NCI-H1436 treated with DMSO at 0.1 percent for 48 hours (cell line): ENCODE results near the gene ZNF789.
"Not testable (repeated sequence)": the region's sequence is repeated elsewhere in the genome, so short reads cannot be mapped to it uniquely, and the experiment has no call there.

Experiments used
- DNase-seq: peaks from one replicate; lab custom pipeline; 2025; lab: John Stamatoyannopoulos, UW

Gene ZNF789

GRCh38 chr7:99472561-99473314 is at the start of gene ZNF789:
Gene ZNF789 (plus strand): TSS chr7:99472890. CDS start chr7:99476457, 3,567 bp downstream.
- peak; percentile 88 for DNase-seq

- DNase-seq: no peak
Measured at GRCh38 chr7:99424932-99425730, 47.6 kb upstream of the ZNF789 start.

- no peak for DNase-seq
Measured at GRCh38 chr7:99428972-99429566, 43.6 kb upstream of the ZNF789 start.

GRCh38 chr7:99429756-99430155 is 42.9 kb upstream of the ZNF789 start:
- no peak for DNase-seq

- DNase-seq: not testable (repeated sequence)
Measured at GRCh38 chr7:99431756-99432540, 40.7 kb upstream of the ZNF789 start.

GRCh38 chr7:99433158-99433557 is 39.5 kb upstream of the ZNF789 start:
- DNase-seq: no peak

GRCh38 chr7:99437946-99438572 is 34.6 kb upstream of the ZNF789 start:
- DNase-seq: no peak

- DNase-seq: peak; percentile 49
Measured at GRCh38 chr7:99438573-99439480, 33.9 kb upstream of the ZNF789 start, which contains the start of the genes CPSF4 and PTCD1. Gene CPSF4 (plus strand): TSS chr7:99438943. CDS start chr7:99439083, 140 bp downstream. Gene PTCD1 (minus strand): TSS chr7:99438798. CDS start chr7:99435242, 3,556 bp downstream.

GRCh38 chr7:99440195-99440594 is 32.5 kb upstream of the ZNF789 start:
- DNase-seq: no peak

- DNase-seq: no peak
Measured at GRCh38 chr7:99446096-99446495, 26.6 kb upstream of the ZNF789 start.

GRCh38 chr7:99447943-99448342 is 24.7 kb upstream of the ZNF789 start:
- no peak for DNase-seq

- DNase-seq: no peak
Measured at GRCh38 chr7:99448855-99449254, 23.8 kb upstream of the ZNF789 start.

- no peak for DNase-seq
Measured at GRCh38 chr7:99449326-99449725, 23.4 kb upstream of the ZNF789 start.

- DNase-seq: no peak
Measured at GRCh38 chr7:99451936-99452335, 20.8 kb upstream of the ZNF789 start.

- no peak for DNase-seq
Measured at GRCh38 chr7:99452541-99452940, 20.1 kb upstream of the ZNF789 start.

- no peak for DNase-seq
Measured at GRCh38 chr7:99453105-99453504, 19.6 kb upstream of the ZNF789 start.

- no peak for DNase-seq
Measured at GRCh38 chr7:99455874-99456273, 16.8 kb upstream of the ZNF789 start.

- DNase-seq: no peak
Measured at GRCh38 chr7:99456288-99456687, 16.4 kb upstream of the ZNF789 start.

GRCh38 chr7:99457050-99457649 is 15.5 kb upstream of the ZNF789 start:
- no peak for DNase-seq
